Neural progenitor cell (in vitro differentiated cells): Measurements from ENCODE around the gene C19orf67. TPM values are rescaled to one million over a fixed set of nuclear protein-coding genes. Genes with fewer than 3 reads are reported as not detected.

Source experiments
- DNase-seq: peaks from one replicate; pipeline ENCODE4 v3.0.0-alpha.2; 2016; ENCODE audit warnings: low spot score
- H2AFZ ChIP-seq: fragments of 200-600 bp; sonication (generic); replicated peaks from 2 replicates; pipeline ENCODE4 v1.6.1; 2016; ENCODE audit warnings: antibody characterized with exemption
- H3F3A ChIP-seq: fragments of 200-600 bp; sonication (generic); 2 replicates; pipeline ENCODE4 v1.6.1; 2016; ENCODE audit warnings: antibody characterized with exemption, low read depth
- H3K27ac ChIP-seq: fragments of 200-600 bp; sonication (generic); 2 replicates; pipeline ENCODE4 v1.5.1; 2016; ENCODE audit warnings: mild to moderate bottlenecking
- H3K27me3 ChIP-seq: fragments of 200-600 bp; sonication (generic); 2 replicates; pipeline ENCODE4 v1.6.1; 2016; ENCODE audit warnings: mild to moderate bottlenecking, moderate library complexity
- H3K36me3 ChIP-seq: fragments of 200-600 bp; sonication (generic); 2 replicates; pipeline ENCODE4 v1.5.1; 2016
- H3K4me1 ChIP-seq: fragments of 200-600 bp; sonication (generic); 2 replicates; pipeline ENCODE4 v1.6.1; 2016; ENCODE audit warnings: mixed run types
- H3K4me2 ChIP-seq: fragments of 200-600 bp; sonication (generic); 2 replicates; pipeline ENCODE4 v1.6.1; 2016
- H3K4me3 ChIP-seq: fragments of 200-600 bp; sonication (generic); 2 replicates; pipeline ENCODE4 v1.5.1; 2016
- H3K79me2 ChIP-seq: fragments of 200-600 bp; sonication (generic); 2 replicates; pipeline ENCODE4 v1.6.1; 2016; ENCODE audit warnings: low read depth
- H3K9ac ChIP-seq: fragments of 200-600 bp; sonication (generic); 2 replicates; pipeline ENCODE4 v1.6.1; 2016
- H3K9me3 ChIP-seq: fragments of 200-600 bp; sonication (generic); 2 replicates; pipeline ENCODE4 v1.5.1; 2016; ENCODE audit warnings: low read depth
- H4K20me1 ChIP-seq: fragments of 200-600 bp; sonication (generic); 2 replicates; pipeline ENCODE4 v1.6.1; 2016; ENCODE audit warnings: low read depth
- H3K27ac Mint-ChIP-seq: 3 replicates; pipeline ENCODE4 v1.8.0; 2021; ENCODE audit warnings: mixed read lengths
- H3K27me3 Mint-ChIP-seq: 2 replicates; pipeline ENCODE4 v1.8.0; 2022; ENCODE audit warnings: low read depth, mild to moderate bottlenecking, inconsistent platforms, moderate library complexity, mixed read lengths; ENCODE audit not compliant: insufficient read depth
- H3K36me3 Mint-ChIP-seq: 3 replicates; pipeline ENCODE4 v1.8.0; 2021; ENCODE audit warnings: mixed read lengths
- H3K4me1 Mint-ChIP-seq: 3 replicates; pipeline ENCODE4 v1.8.0; 2021; ENCODE audit warnings: mixed read lengths
- H3K4me3 Mint-ChIP-seq: 3 replicates; pipeline ENCODE4 v1.8.0; 2021; ENCODE audit warnings: mild to moderate bottlenecking, moderate library complexity, mixed read lengths
- H3K9me3 Mint-ChIP-seq: 3 replicates; pipeline ENCODE4 v1.8.0; 2020; ENCODE audit warnings: mixed read lengths
- EZH2 ChIP-seq: fragments of 200-600 bp; sonication (generic); IDR thresholded peaks from 2 replicates; pipeline ENCODE4 v1.6.1; 2017; ENCODE audit warnings: antibody characterized with exemption, mild to moderate bottlenecking, moderate library complexity
- EZH2phosphoT487 ChIP-seq: fragments of 200-600 bp; sonication (generic); IDR thresholded peaks from 2 replicates; pipeline ENCODE4 v1.6.1; 2017; ENCODE audit warnings: antibody characterized with exemption
- total RNA-seq: library from RNA; depleted of rRNA; stranded (reverse); fragments of >200 nt; gene quantifications from 2 replicates; pipeline ENCODE4 v1.2.3, GENCODE V29; 2015; ENCODE audit warnings: low replicate concordance
- TF ChIP-seq, protein P1 (sequence below): fragments of 200-600 bp; sonication (generic); IDR thresholded peaks from 2 replicates; pipeline ENCODE4 v1.5.1; 2017; ENCODE audit warnings: antibody characterized with exemption, mild to moderate bottlenecking

The C19orf67 gene
- total RNA-seq, 1 donor from 2014 or later: not detected

DNA sequence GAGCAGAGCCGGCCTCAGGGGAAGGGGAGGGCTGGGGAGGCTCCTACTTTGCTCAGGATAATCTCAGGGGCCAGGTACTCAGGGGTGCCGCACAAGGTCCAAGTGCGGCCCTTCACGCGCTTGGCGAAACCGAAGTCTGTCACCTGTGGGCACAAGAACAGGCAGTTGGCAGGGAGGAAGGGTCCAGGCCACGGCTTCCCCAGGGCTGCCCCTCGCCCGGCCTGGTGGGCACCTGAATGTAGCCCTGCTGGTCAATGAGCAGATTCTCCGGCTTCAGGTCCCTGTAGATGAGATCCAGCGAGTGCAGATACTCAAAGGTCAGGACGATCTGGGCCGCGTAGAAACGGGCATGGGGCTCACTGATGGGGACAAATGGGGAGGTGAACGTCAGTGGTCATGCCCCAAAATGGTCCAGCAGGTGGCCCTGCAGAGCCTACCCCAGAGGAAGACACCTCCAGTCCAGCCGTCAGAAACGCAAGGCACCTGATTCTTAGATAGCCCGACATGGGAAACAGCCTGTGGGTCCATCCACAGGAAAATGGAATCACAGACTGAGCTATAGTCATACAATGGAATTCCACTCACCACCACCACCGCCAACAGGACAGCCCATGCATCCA lies 12.1 kb upstream of the C19orf67 start:
- Histone ChIP-seq H3K4me3 (no peak overlapping the region), H3K79me2 (no peaks in the 10 kb centered on the region), H3K4me2 (no peak overlapping the region), H4K20me1 (peaks cover 3% of the 10 kb centered on the region), H3K27me3 (no peaks in the 10 kb centered on the region), H3K36me3 (no peaks in the 10 kb centered on the region), H3K4me1 (no peaks in the 10 kb centered on the region), H3K9me3 (peaks cover 7% of the 10 kb centered on the region), H3K27ac (no peak overlapping the region), H3F3A (peaks cover 4% of the 10 kb centered on the region), H3K9ac (no peak overlapping the region), H2AFZ (no peak overlapping the region)
- peaks cover 2% of the 10 kb centered on the region for H3K27me3 Mint-ChIP-seq
- DNase-seq: no peak
- H3K36me3 Mint-ChIP-seq: peaks cover 30% of the 10 kb centered on the region
- H3K4me3 Mint-ChIP-seq: no peak overlapping the region
- H3K4me1 Mint-ChIP-seq: peaks cover 3% of the 10 kb centered on the region
- peaks cover 17% of the 10 kb centered on the region for H3K9me3 Mint-ChIP-seq
- TF ChIP-seq EZH2 (no peak), EZH2phosphoT487 (no peak)
- TF ChIP-seq, protein P1, sequence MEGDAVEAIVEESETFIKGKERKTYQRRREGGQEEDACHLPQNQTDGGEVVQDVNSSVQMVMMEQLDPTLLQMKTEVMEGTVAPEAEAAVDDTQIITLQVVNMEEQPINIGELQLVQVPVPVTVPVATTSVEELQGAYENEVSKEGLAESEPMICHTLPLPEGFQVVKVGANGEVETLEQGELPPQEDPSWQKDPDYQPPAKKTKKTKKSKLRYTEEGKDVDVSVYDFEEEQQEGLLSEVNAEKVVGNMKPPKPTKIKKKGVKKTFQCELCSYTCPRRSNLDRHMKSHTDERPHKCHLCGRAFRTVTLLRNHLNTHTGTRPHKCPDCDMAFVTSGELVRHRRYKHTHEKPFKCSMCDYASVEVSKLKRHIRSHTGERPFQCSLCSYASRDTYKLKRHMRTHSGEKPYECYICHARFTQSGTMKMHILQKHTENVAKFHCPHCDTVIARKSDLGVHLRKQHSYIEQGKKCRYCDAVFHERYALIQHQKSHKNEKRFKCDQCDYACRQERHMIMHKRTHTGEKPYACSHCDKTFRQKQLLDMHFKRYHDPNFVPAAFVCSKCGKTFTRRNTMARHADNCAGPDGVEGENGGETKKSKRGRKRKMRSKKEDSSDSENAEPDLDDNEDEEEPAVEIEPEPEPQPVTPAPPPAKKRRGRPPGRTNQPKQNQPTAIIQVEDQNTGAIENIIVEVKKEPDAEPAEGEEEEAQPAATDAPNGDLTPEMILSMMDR: peak; percentile 32
- no peak overlapping the region for H3K27ac Mint-ChIP-seq

DNA sequence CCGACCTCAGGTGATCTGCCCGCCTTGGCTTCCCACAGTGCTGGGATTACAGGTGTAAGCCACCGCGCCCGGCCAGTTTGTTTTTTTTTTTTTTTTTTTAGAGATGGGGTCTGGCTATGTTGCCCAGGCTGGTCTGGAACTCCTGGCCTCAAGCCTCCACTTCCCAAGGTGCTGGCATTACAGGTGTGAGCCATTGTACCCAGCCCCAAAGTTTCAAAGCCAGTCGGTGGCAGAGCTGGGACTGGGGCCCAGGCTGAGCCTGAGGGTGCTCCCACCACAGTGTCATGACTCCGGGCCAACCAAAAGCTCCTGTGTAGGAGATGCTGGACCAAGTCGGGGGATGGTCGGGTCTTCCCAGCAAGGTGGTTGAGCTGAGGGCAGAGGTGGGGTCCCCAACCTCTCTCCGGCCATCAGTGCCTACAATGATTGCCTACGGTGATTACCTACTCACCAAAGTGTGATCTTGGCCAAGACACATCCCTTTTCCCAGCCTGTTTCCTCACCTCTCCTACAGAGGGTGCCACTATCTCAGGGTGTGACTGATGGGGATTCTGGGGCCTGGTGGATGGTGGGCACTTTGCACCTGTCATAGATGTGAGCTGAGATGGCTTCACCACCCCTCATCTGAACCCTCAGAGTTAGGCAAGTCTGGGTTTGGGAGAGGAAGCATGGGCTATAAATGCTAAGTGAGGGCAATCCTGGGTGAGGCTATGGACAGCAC lies 10.8 kb upstream of the C19orf67 start:
- Histone ChIP-seq H3K9me3 (peaks cover 7% of the 10 kb centered on the region), H3K9ac (no peak overlapping the region), H4K20me1 (peaks cover 3% of the 10 kb centered on the region), H3K27ac (no peak overlapping the region), H3F3A (peaks cover 16% of the 10 kb centered on the region), H3K4me3 (no peak overlapping the region), H2AFZ (no peak overlapping the region), H3K4me1 (peaks cover 10% of the 10 kb centered on the region), H3K36me3 (no peaks in the 10 kb centered on the region), H3K4me2 (no peak overlapping the region), H3K27me3 (peaks cover 10% of the 10 kb centered on the region), H3K79me2 (no peaks in the 10 kb centered on the region)
- Mint-ChIP-seq H3K27ac (no peak overlapping the region), H3K4me1 (peaks cover 11% of the 10 kb centered on the region), H3K9me3 (peaks cover 17% of the 10 kb centered on the region), H3K36me3 (peaks cover 30% of the 10 kb centered on the region), H3K27me3 (peaks cover 6% of the 10 kb centered on the region), H3K4me3 (no peak overlapping the region)
- TF ChIP-seq, protein P1: no peak
- TF ChIP-seq EZH2: no peak
- no peak for TF ChIP-seq EZH2phosphoT487
- no peak for DNase-seq

DNA sequence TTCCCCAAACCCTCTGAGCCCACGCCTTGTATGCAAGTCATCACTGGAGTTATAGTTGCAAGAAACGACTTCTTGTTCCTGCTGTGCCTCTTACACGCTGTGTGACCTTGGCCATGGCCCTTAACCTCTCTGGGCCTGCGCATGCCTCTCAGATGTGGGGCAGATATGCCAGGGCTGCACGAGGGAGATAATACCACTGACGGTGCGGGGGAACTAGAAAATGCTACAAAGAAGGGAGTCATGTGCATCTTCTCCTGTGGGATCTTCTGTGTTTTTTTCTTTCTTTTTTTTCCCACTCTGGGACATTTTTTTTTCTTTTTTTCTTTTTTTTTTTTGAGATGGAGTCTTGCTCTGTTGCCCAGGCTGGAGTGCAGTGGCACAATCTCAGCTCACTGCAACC lies 9.3 kb upstream of the C19orf67 start:
- no peak for DNase-seq
- no peak overlapping the region for H2AFZ ChIP-seq
- H4K20me1 ChIP-seq: peaks cover 3% of the 10 kb centered on the region
- H3K9me3 ChIP-seq: peaks cover 7% of the 10 kb centered on the region
- H3K79me2 ChIP-seq: no peaks in the 10 kb centered on the region
- no peak overlapping the region for H3K4me3 ChIP-seq
- H3K4me1 ChIP-seq: peaks cover 10% of the 10 kb centered on the region
- H3K4me2 ChIP-seq: no peak overlapping the region
- peaks cover 10% of the 10 kb centered on the region for H3K27me3 ChIP-seq
- H3K36me3 Mint-ChIP-seq: peaks cover 26% of the 10 kb centered on the region
- H3K27ac ChIP-seq: no peak overlapping the region
- H3K27me3 Mint-ChIP-seq: peaks cover 6% of the 10 kb centered on the region
- H3K4me1 Mint-ChIP-seq: peaks cover 12% of the 10 kb centered on the region
- peak overlapping the region; percentile 52 for H3K27ac Mint-ChIP-seq
- peaks cover 20% of the 10 kb centered on the region for H3F3A ChIP-seq
- no peak overlapping the region for H3K4me3 Mint-ChIP-seq
- peaks cover 17% of the 10 kb centered on the region for H3K9me3 Mint-ChIP-seq
- TF ChIP-seq EZH2phosphoT487 (no peak), EZH2 (no peak)
- TF ChIP-seq, protein P1: no peak
- no peak overlapping the region for H3K9ac ChIP-seq
- H3K36me3 ChIP-seq: no peaks in the 10 kb centered on the region
